HFFc6 (cell line): ENCODE results near the gene ATP2C2. TPM values are rescaled to one million over a fixed set of nuclear protein-coding genes. Genes with fewer than 3 reads are reported as not detected.

Source experiments
- DNase-seq: peaks from one replicate; pipeline ENCODE4 v3.0.0-alpha.2; 2018
- H3K27ac Mint-ChIP-seq: 2 replicates; pipeline ENCODE4 v1.8.0; 2020; ENCODE audit warnings: mild to moderate bottlenecking, mixed read lengths
- H3K27me3 Mint-ChIP-seq: 2 replicates; pipeline ENCODE4 v1.8.0; 2021; ENCODE audit warnings: mild to moderate bottlenecking, moderate library complexity, mixed read lengths; ENCODE audit not compliant: insufficient read depth
- H3K36me3 Mint-ChIP-seq: 2 replicates; pipeline ENCODE4 v1.8.0; 2021; ENCODE audit warnings: low read depth, mixed read lengths
- H3K4me1 Mint-ChIP-seq: 2 replicates; pipeline ENCODE4 v1.8.0; 2020; ENCODE audit warnings: low read depth, mixed read lengths
- H3K4me3 Mint-ChIP-seq: 2 replicates; pipeline ENCODE4 v1.8.0; 2020; ENCODE audit warnings: mild to moderate bottlenecking, moderate library complexity, mixed read lengths
- H3K9me3 Mint-ChIP-seq: 2 replicates; pipeline ENCODE4 v1.8.0; 2020; ENCODE audit warnings: mild to moderate bottlenecking, mixed read lengths
- CTCF ChIP-seq: fragments of 200-600 bp; sonication (generic); IDR thresholded peaks from 2 replicates; pipeline ENCODE4 v1.5.0; 2021; ENCODE audit warnings: antibody characterized with exemption, mild to moderate bottlenecking
- total RNA-seq, 6 experiments: library from RNA; stranded (reverse); fragmentation: NEBNext Ultra II Directional; extraction: Animal tissue kit (Norgen Biotek cat#: 25700); gene quantifications; 2 replicates in 1 of 6; 3 replicates in 5 of 6; pipeline ENCODE4 v1.2.3, GENCODE V29; 2021

The ATP2C2 gene
- total RNA-seq, 6 experiments from 2014 or later, result not detected

GRCh38 chr16:84486551-84487235 is 118.4 kb downstream of the ATP2C2 start:
- H3K27ac Mint-ChIP-seq, result no peak overlapping the region
- no peak overlapping the region for H3K4me3 Mint-ChIP-seq
- no peaks in the 10 kb centered on the region; the same call in 1 of the 2 replicates for H3K27me3 Mint-ChIP-seq
- DNase-seq, result no peak
- no peaks in the 10 kb centered on the region for H3K9me3 Mint-ChIP-seq
- no peak for TF ChIP-seq CTCF
- H3K4me1 Mint-ChIP-seq, result no peaks in the 10 kb centered on the region
- H3K36me3 Mint-ChIP-seq, result peaks cover 52% of the 10 kb centered on the region

- no peaks in the 10 kb centered on the region for H3K4me1 Mint-ChIP-seq
- H3K27me3 Mint-ChIP-seq, result no peaks in the 10 kb centered on the region; the same call in 1 of the 2 replicates
- no peak overlapping the region for H3K4me3 Mint-ChIP-seq
- DNase-seq, result no peak
- no peaks in the 10 kb centered on the region for H3K9me3 Mint-ChIP-seq
- H3K27ac Mint-ChIP-seq, result no peak overlapping the region
- peaks cover 48% of the 10 kb centered on the region for H3K36me3 Mint-ChIP-seq
- no peak for TF ChIP-seq CTCF
Observed at GRCh38 chr16:84487358-84487757, 119.0 kb downstream of the ATP2C2 start.

GRCh38 chr16:84489131-84489530 is 120.8 kb downstream of the ATP2C2 start:
- DNase-seq, result no peak
- Mint-ChIP-seq H3K9me3 (no peaks in the 10 kb centered on the region), H3K4me1 (no peaks in the 10 kb centered on the region), H3K4me3 (no peak overlapping the region), H3K27ac (no peak overlapping the region), H3K36me3 (peaks cover 50% of the 10 kb centered on the region), H3K27me3 (no peaks in the 10 kb centered on the region; the same call in 1 of the 2 replicates)
- TF ChIP-seq CTCF, result no peak

GRCh38 chr16:84495506-84495905 is 127.2 kb downstream of the ATP2C2 start:
- peaks cover 72% of the 10 kb centered on the region for H3K36me3 Mint-ChIP-seq
- H3K27me3 Mint-ChIP-seq, result no peaks in the 10 kb centered on the region; the same call in 1 of the 2 replicates
- H3K4me1 Mint-ChIP-seq, result peaks cover 19% of the 10 kb centered on the region
- no peak overlapping the region for H3K27ac Mint-ChIP-seq
- no peak overlapping the region for H3K4me3 Mint-ChIP-seq
- TF ChIP-seq CTCF, result no peak
- no peaks in the 10 kb centered on the region for H3K9me3 Mint-ChIP-seq
- no peak for DNase-seq

GRCh38 chr16:84496991-84497390 is 128.7 kb downstream of the ATP2C2 start:
- no peaks in the 10 kb centered on the region for H3K27me3 Mint-ChIP-seq
- DNase-seq, result no peak
- no peak overlapping the region for H3K4me3 Mint-ChIP-seq
- peaks cover 33% of the 10 kb centered on the region for H3K4me1 Mint-ChIP-seq
- TF ChIP-seq CTCF, result no peak
- H3K27ac Mint-ChIP-seq, result no peak overlapping the region
- peaks cover 80% of the 10 kb centered on the region for H3K36me3 Mint-ChIP-seq
- no peaks in the 10 kb centered on the region for H3K9me3 Mint-ChIP-seq
